Measurements from ENCODE around the gene FFAR1.

The FFAR1 gene

DNA sequence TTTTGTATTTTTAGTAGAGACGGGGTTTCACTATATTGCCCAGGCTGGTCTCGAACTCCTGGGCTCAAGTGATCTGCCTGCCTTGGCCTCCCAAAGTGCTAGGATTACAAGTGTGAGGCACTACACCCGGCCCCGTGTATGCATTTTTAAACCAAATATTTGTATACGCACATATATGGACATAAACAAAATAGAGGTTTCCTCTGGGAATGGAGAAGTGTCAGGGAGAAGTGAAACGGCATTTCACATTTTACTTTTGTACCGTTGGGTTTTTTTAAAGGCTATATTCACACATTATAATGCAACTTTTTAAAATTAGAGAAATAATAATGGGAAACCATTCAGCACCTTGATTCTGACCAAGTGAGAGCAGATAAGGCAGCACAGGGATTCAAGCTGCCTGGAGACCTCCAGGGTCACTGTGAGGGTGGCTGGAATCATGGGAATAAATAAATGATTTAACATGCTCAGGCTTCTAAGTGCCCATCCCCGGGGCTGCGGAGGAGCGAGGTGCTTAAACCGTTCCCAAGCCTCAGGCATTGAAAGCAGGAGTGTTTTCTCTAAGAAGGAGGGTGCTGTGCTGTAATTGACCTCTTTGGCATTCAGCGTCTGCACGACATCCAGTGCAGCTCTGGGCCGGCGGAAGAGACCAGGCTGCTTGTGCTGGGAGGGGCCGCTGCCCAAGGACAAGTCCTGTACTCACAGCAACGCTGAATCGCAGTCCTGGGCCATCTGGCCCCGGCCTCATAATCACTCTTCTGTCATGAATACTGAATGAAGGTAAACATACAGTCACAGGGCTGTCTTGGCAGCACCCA is 47.9 kb downstream of the FFAR1 start:
- no peak for DNase-seq

DNA sequence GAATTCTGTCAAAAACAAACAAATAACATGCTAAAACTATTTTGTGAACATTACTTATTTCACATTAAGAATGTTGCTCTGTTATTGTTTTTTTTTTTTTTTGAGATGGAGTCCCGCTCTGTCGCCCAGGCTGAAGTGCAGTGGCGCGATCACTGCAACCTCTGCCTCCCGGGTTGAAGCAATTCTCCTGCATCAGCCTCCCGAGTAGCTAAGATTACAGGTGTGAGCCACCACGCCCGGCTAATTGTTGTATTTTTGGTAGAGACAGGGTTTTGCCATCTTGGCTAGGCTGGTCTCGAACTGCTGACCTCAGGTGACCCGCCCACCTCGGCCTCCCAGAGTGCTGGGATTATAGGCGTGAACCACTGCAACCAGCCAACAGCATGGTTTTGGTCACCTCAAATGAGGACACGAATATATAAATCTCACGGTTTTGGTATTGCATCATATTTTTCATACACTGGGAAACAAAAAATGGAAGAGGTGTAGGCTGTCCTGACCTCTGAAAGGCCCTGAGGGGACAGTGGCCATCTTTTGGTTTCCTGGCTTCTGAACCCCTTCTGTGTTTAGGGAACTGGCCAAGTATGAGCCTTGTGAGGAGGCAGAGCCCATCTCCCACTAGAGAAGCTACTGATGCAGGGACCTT is 48.7 kb downstream of the FFAR1 start:
- DNase-seq: no peak

DNA sequence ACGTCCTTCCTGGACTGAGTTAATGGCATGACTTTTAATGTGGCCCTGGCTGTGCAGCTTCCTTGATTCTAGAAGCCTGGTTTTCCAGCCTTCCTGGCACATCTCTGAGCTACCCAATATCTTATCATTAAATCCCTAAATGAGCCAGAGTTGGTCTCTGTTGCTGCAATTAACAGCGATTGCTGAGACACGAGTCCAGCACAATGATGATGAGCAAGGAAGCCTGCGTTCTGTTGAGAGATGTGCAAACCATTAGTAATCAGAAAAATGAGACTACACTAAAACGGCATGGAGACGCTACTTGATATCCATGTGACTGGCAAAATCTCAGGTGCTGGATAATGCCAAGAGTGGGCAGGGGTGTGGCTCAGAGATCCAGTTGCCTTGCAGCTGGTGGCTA is 49.4 kb downstream of the FFAR1 start:
- DNase-seq: no peak

All from fibroblast of skin of abdomen (primary cell).